WTC11 (cell line): ENCODE measurements around the gene SLC39A5.

Experiments used
- ATF2 ChIP-seq: sonication (generic); formaldehyde crosslinking; IDR thresholded peaks from 2 replicates; pipeline ENCODE4 v1.8.1; 2022; ENCODE audit warnings: low read depth, missing genetic modification reagents, borderline replicate concordance
- ATF6 ChIP-seq: sonication (generic); formaldehyde crosslinking; IDR thresholded peaks from 2 replicates; pipeline ENCODE4 v1.8.1; 2023; ENCODE audit warnings: mild to moderate bottlenecking, missing genetic modification reagents
- CBFB ChIP-seq: sonication (generic); formaldehyde crosslinking; IDR thresholded peaks from 2 replicates; pipeline ENCODE4 v1.8.1; 2022; ENCODE audit warnings: mild to moderate bottlenecking, low read depth, missing genetic modification reagents
- CREM ChIP-seq: sonication (generic); formaldehyde crosslinking; IDR thresholded peaks from 2 replicates; pipeline ENCODE4 v1.8.1; 2022; ENCODE audit warnings: mild to moderate bottlenecking, missing genetic modification reagents, moderate library complexity
- CTCF ChIP-seq: fragments of 200-600 bp; IDR thresholded peaks from 2 replicates; pipeline ENCODE4 v1.8.0; 2022; ENCODE audit warnings: antibody characterized with exemption
- E2F1 ChIP-seq: sonication (generic); formaldehyde crosslinking; IDR thresholded peaks from 2 replicates; pipeline ENCODE4 v1.8.0; 2022; ENCODE audit warnings: mild to moderate bottlenecking, missing genetic modification reagents
- FOXP4 ChIP-seq: sonication (generic); formaldehyde crosslinking; IDR thresholded peaks from 2 replicates; pipeline ENCODE4 v1.8.0; 2022; ENCODE audit warnings: mild to moderate bottlenecking, missing genetic modification reagents
- IRF2 ChIP-seq: sonication (generic); formaldehyde crosslinking; IDR thresholded peaks from 2 replicates; pipeline ENCODE4 v1.8.0; 2022; ENCODE audit warnings: low read depth, missing genetic modification reagents, borderline replicate concordance
- JUN ChIP-seq: sonication (generic); formaldehyde crosslinking; IDR thresholded peaks from 2 replicates; pipeline ENCODE4 v1.8.0; 2023; ENCODE audit warnings: mild to moderate bottlenecking, missing genetic modification reagents
- NR2C2 ChIP-seq: sonication (generic); formaldehyde crosslinking; IDR thresholded peaks from 2 replicates; pipeline ENCODE4 v1.8.0; 2022; ENCODE audit warnings: mild to moderate bottlenecking, missing genetic modification reagents
- SMAD4 ChIP-seq: sonication (generic); formaldehyde crosslinking; IDR thresholded peaks from 2 replicates; pipeline ENCODE4 v1.8.0; 2022; ENCODE audit warnings: mild to moderate bottlenecking, missing genetic modification reagents
- ZBTB21 ChIP-seq: sonication (generic); formaldehyde crosslinking; IDR thresholded peaks from 2 replicates; pipeline ENCODE4 v1.8.1; 2023; ENCODE audit warnings: mild to moderate bottlenecking, missing genetic modification reagents, borderline replicate concordance
- ZNF232 ChIP-seq: sonication (generic); formaldehyde crosslinking; IDR thresholded peaks from 2 replicates; pipeline ENCODE4 v1.8.0; 2022; ENCODE audit warnings: mild to moderate bottlenecking, missing genetic modification reagents
- ZNF416 ChIP-seq: fragments of 250-450 bp; sonication (Bioruptor Pico); IDR thresholded peaks from 2 replicates; pipeline ENCODE4 v1.9.0; 2021; ENCODE audit warnings: mild to moderate bottlenecking, inconsistent platforms

- TF ChIP-seq ATF6 (CRISPR knock-in tag) (no peak), CTCF (no peak), CBFB (CRISPR knock-in tag) (no peak), IRF2 (CRISPR knock-in tag) (no peak), ZNF416 (CRISPR knock-in tag) (no peak), NR2C2 (CRISPR knock-in tag) (no peak), SMAD4 (no peak), E2F1 (CRISPR knock-in tag) (no peak), JUN (CRISPR knock-in tag) (no peak), ZBTB21 (CRISPR knock-in tag) (no peak), CREM (CRISPR knock-in tag) (no peak), ATF2 (CRISPR knock-in tag) (no peak), ZNF232 (CRISPR knock-in tag) (no peak), FOXP4 (CRISPR knock-in tag) (no peak)
Observed at GRCh38 chr12:56216461-56216860, 13.4 kb upstream of the SLC39A5 start.
